Measurements from ENCODE around the gene KL.

KL gene

DNA sequence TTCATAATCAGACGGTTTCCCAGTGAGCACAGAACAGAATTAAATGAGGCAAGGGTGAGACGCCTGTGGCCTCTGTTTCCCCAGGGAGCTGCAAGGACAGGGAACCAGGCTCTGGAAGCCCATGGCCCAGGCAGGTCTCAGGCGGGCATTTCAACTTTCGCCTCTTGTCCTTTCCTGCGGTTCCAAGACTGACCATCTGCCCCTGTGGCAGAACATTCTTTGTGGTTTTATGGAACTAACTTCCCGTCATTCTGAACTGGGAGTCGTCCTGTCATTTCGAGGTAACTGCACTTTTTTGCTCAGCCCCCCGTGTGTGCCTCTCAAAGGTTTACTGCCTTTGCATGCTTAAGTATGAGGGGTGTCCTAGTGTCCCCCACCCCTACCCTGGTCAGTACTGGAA is 70.9 kb downstream of the KL start:
- DNase-seq = no peak

DNA sequence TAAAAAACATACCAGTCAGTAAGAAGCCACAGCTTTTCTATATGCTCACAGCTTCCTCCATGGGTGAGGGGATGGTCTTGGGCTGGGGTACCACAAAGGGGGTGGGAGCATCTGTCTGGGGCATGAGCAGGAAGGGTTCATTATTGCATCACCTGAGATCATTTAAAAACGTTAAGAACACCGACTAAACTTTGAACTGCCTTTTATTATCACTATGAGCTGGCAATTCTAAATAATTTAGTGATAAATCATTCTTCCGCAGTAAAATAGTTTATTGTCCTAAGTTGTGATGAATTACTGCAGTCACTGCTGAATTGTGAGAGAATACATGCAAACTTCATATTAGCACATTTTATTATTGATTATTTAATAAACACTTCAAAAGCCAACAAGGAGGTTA is 71.6 kb downstream of the KL start:
- DNase-seq = no peak

DNA sequence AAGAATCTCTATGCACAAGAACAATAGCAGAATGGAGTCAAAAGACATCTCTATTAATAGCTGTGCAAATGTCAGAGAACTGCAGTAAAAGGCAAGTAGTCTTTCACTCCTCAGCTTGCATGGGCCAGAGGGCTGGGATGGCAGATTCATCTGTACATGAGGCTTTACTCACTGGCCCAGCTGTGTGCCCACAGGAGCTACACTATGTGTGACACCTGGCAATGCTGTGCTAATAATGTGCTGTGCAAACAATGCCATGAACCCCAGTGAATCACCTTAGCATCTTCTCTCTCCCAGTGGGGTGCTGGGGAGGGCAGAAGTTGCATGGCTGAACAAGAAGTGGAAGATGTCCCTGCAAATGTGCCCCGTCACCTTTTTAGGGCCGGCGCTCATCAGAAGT is 73.1 kb downstream of the KL start:
- DNase-seq = no peak

GRCh38 chr13:33090755-33091414 is 74.7 kb downstream of the KL start:
- no peak for DNase-seq

DNA sequence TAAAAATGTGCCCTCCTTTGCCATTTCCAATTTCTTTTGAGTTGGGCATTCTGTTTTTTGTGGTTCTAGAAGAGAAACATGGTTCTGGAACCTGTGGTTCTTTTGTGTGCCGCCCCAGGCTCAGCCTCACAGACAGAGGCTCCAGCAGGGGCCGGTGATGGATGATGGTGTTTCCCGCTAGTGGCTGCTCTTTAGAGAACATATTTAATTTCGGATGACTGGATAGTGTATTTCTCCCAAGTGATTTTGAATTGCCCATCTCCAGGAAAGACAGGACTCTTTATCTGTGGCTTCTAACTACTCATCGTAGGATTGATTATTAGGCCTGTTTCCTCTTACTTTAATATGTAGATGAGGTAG is 75.2 kb downstream of the KL start:
- no peak for DNase-seq

GRCh38 chr13:33092073-33092987 is 76.1 kb downstream of the KL start:
- no peak for DNase-seq

DNA sequence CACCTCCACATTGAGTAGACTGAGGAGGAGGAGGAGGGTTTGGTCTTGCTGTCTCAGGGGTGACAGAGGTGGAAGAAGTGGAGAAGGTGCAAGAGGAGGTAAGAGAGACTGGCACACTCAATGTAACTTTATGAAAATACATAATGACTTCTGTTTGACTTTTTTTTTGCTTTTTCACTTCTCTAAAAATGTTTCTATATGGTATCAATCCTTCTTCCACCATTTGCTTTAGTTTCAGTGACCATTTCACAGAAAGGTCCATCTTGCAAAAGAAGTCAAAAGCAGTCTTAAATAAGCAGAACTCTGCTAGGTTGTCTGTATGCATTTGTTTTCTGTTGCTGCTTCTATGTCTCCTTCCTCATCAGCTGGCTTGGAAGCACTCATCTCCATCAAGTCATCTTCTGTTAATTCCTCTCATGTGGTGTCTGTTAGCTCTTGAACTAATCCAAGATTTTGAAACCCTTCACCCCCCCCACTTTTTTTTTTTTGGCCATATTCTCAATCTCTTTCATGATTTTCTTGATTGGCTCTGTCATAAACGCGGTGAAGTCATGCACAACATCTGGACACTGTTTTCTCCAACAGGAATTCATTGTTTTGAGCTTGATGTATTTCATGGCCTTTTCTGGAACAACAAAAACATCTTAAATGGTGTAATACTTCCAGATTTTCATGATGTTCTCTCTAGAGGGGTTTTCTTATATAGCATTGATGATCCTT is 80.8 kb downstream of the KL start:
- no peak for DNase-seq

DNA sequence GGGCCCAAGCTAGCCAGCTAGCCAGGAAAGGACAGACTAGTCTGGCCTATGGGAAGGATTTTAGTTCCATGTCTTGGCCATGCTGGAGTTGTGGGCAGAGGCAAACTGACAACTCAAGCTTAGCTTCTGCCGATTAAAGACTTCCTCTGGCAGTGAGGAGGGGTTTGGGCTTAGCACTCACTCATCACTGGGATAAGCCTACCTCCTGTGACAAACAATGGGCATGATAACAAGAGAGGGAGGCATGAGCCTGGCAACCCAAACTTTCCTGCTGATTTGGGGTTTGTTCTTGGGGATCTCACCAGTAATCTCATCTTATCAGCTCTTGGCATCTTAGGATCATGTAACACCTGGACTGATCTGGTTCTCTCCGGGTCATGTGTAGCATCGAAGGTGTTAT is 83.6 kb downstream of the KL start:
- no peak for DNase-seq

- DNase-seq = no peak
Measured at GRCh38 chr13:33100886-33101285, 84.7 kb downstream of the KL start.

DNA sequence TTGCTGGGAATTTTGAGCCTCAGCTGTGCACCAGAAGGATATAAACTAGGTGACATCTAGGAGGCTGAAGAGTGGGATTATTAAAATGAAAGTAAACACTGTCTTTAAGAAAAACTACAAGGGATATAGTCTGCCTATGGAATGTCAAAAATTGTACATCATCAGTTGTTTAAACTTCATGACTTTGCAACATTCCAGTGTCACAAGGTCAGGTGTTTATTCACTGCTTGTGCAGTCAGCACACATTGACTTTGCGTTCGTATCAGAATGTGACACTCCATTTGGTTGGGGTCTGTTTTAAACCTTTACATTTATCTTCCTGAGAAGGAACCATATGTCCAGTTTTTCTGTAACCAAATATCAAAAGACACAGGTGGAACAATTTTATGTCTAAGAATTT is 85.6 kb downstream of the KL start:
- DNase-seq = no peak

GRCh38 chr13:33103457-33103856 is 87.2 kb downstream of the KL start:
- DNase-seq = no peak

DNA sequence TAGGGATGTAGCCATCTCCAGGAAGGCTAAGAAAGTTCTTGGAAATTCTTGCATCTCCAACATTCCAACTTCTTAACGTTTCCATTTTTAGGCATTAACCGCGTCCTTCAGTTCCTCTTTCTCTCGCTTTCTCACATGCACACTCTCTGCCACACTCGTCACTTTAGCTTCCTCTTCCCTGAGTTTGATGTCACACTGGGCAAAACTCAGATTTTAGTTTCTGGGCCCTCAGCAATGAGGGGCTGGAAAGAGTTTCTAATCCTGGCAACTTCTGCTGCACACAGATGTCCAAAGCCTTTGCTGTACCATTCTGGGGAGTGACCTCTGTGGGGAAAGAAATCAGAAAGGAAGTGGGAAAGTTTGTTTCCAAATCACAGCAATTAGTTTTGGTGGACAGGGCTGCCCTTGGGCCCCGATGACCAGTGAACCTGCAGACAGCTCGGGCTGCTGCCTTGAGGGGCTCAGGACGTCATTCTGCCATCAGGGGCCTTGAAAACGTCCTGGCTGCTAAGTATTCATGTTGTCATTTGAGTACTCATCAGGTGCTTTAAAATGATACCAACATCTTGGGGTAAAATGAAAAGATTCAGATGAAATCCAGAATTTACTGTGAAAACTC is 89.3 kb downstream of the KL start:
- DNase-seq = no peak

GRCh38 chr13:33106656-33107360 is 90.6 kb downstream of the KL start:
- no peak for DNase-seq

DNA sequence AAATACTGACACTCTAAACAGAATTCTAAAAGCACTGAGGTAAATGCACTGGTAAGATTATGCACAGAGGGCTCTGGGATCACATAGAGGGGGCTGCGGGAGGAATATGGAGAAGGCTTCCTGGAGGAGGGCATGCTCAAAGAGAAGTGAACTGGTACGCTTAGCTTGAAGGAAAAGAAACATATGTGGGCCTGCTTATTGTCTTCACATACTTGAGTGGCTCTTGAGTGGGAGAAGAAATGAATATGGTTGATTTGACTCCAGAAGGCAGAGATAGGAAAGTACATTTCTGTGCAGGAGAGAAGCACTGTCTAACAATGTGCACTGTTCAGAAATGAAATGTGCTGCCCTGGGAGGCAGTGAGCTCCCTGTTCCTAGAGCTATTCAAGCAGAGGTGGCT is 91.1 kb downstream of the KL start:
- no peak for DNase-seq

GRCh38 chr13:33108620-33109019 is 92.4 kb downstream of the KL start:
- no peak for DNase-seq

- DNase-seq = no peak
Measured at GRCh38 chr13:33109271-33109697, 93.1 kb downstream of the KL start.

DNA sequence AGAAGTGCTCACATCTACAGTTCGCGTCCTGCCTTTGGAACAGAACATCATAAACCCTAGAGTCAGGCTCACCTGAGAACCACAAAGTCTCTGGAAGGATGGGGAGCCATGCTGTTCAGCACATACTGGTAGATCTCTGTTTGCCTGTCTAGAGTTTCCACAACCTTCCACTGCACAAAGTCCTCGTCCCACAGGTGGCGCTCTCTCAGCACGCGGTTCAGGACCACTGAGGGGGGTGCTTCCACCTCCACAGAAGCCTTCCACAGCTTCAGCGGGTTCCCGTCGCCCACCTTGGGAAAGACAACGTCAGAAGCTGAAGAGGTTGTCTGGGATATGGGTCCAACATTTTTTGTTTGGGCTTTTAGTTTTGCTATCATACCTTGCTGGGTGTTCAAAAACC is 93.6 kb downstream of the KL start:
- no peak for DNase-seq

DNA sequence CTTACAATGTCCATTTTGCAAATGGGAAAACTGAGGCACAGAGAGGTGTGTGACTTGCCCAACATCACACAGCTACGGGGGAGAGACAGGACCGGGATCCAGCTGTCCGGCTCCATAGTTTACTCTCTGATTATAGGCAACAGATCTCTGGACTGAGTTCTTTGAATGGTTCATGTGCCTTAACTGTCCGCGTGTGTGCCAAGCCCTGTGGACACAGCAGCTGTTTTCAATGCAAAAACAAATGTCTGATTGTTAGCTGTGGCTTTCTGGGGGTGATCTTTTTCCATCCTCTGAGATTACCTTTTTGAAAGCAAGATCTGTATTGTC is 94.1 kb downstream of the KL start:
- DNase-seq = no peak

DNA sequence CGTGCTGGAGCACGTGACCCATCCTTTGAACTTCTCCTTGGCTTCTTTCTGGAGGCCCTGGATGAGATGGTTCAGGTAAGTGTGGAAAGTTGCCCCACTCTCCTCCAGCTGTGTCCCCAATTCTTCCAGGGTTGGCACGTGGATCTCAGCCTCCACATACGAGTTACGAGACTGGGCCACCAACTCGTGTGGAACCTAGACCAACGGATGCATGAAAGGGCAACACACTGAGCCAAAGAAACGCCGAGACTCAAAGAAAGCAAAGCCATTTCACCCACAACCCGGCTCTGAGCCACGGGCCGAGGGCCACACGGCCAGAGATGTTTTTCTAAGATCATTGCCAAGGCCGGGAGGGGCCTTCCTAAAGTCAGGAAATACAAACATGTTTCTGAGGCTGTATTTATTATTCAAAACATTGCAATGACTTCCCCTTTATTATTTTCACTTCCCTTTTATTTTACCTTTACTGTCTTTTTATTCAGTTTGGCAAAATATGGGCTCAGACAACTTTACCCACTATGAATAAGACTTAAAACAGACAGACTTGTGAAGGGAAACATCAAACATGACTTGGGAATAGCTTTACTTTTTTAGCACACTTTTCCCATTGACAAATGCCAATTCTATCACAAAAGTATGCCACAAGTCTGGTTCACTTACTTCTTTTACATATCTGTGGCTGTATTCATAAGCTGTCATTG is 94.6 kb downstream of the KL start:
- DNase-seq = no peak

GRCh38 chr13:33111414-33112110 is 95.3 kb downstream of the KL start:
- no peak for DNase-seq

DNA sequence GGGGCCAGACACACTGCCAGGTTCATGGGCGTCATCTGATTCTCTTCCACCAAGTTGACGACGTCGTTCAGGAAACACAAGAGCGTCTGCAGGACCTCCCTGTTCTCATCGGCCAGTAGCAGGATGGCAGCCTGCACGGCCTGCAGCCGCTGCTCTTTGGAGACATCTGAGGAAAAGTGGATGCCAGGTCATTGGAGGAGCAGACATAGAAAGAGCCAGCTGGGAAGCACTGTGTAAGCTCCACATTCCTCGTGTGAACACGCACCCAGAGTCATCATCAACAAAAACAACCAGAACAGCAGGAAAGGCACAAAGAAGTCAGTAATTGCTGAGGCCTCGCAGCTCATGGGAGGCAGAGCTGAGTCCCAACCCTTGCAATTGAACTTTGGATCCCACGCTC is 96.5 kb downstream of the KL start:
- no peak for DNase-seq

- no peak for DNase-seq
Measured at GRCh38 chr13:33114146-33114545, 97.9 kb downstream of the KL start.

Measured in activated T-cell treated with anti-CD3 and anti-CD28 coated beads, Interleukin-2, amount 50 U/mL, for 1 hour (primary cell).